Kidney epithelial cell (primary cell): Measurements from ENCODE around the gene AGXT. TPM values are rescaled to one million over a fixed set of nuclear protein-coding genes. Genes with fewer than 3 reads are reported as not detected.

Experiments
- DNase-seq: peaks from one replicate; pipeline ENCODE4 v3.0.0-alpha.2; 2010; ENCODE audit warnings: low read depth
- H3K27me3 ChIP-seq: 2 replicates; pipeline ENCODE4 v1.6.0; 2011; ENCODE audit warnings: low read length; ENCODE audit not compliant: control insufficient read depth, insufficient read depth
- H3K36me3 ChIP-seq: 2 replicates; pipeline ENCODE4 v1.5.1; 2011; ENCODE audit warnings: low read length; ENCODE audit not compliant: control insufficient read depth, insufficient read depth
- H3K4me3 ChIP-seq: 2 replicates; pipeline ENCODE4 v1.5.1; 2011; ENCODE audit warnings: low read depth, mild to moderate bottlenecking, control low read depth, low read length
- CTCF ChIP-seq: IDR thresholded peaks from 2 replicates; pipeline ENCODE4 v1.5.1; 2011; ENCODE audit warnings: mild to moderate bottlenecking, moderate library complexity, low read length, control low read depth, inconsistent platforms; ENCODE audit not compliant: insufficient read depth, poor library complexity, severe bottlenecking
- total RNA-seq: library from RNA; depleted of rRNA; stranded (reverse); fragments of >200 nt; gene quantifications from 2 replicates; pipeline ENCODE4 v1.2.3, GENCODE V29; 2015

AGXT gene
- total RNA-seq, 1 donor from 2014 or later: 0.25 TPM

- DNase-seq: no peak
- no peaks in the 10 kb centered on the region for H3K27me3 ChIP-seq
- H3K4me3 ChIP-seq: no peak overlapping the region
- no peaks in the 10 kb centered on the region for H3K36me3 ChIP-seq
- TF ChIP-seq CTCF: no peak
Measured at GRCh38 chr2:240879105-240879504, 10.5 kb downstream of the AGXT start.

- H3K4me3 ChIP-seq: no peak overlapping the region
- no peak for TF ChIP-seq CTCF
Measured at GRCh38 chr2:240881913-240882312, 13.3 kb downstream of the AGXT start.

GRCh38 chr2:240884221-240884620 lies 15.6 kb downstream of the AGXT start:
- Histone ChIP-seq H3K4me3 (no peak overlapping the region), H3K36me3 (no peaks in the 10 kb centered on the region), H3K27me3 (no peaks in the 10 kb centered on the region)
- no peak for TF ChIP-seq CTCF
- DNase-seq: no peak

More at GRCh38 chr2:240881913-240882312, 13.3 kb downstream of the AGXT start:
- Histone ChIP-seq H3K27me3 (no peaks in the 10 kb centered on the region), H3K36me3 (no peaks in the 10 kb centered on the region)
- no peak for DNase-seq

- no peak for DNase-seq
- Histone ChIP-seq H3K36me3 (no peaks in the 10 kb centered on the region), H3K27me3 (no peaks in the 10 kb centered on the region), H3K4me3 (no peak overlapping the region)
- TF ChIP-seq CTCF: no peak
Measured at GRCh38 chr2:240884745-240885144, 16.1 kb downstream of the AGXT start.

GRCh38 chr2:240885566-240885965 lies 16.9 kb downstream of the AGXT start:
- DNase-seq: no peak
- no peak overlapping the region for H3K4me3 ChIP-seq
- peaks cover 2% of the 10 kb centered on the region for H3K27me3 ChIP-seq
- H3K36me3 ChIP-seq: no peaks in the 10 kb centered on the region
- no peak for TF ChIP-seq CTCF

- Histone ChIP-seq H3K36me3 (no peaks in the 10 kb centered on the region), H3K4me3 (no peak overlapping the region), H3K27me3 (peaks cover 5% of the 10 kb centered on the region)
- DNase-seq: no peak
- TF ChIP-seq CTCF: no peak
Measured at GRCh38 chr2:240886023-240886565, 17.5 kb downstream of the AGXT start.
